AG08395 (cell line): ENCODE results near the gene GPC6.

Experiments used
- DNase-seq: peaks from one replicate; pipeline ENCODE4 v3.0.0; 2012; ENCODE audit warnings: mixed read lengths, low spot score

Gene GPC6

GRCh38 chr13:93561576-93562225, 335.1 kb downstream of the GPC6 start:
- no peak for DNase-seq

GRCh38 chr13:93562676-93563075, 336.1 kb downstream of the GPC6 start:
- DNase-seq = no peak

- DNase-seq = no peak
Measured at GRCh38 chr13:93577105-93577504, 350.5 kb downstream of the GPC6 start.

GRCh38 chr13:93589788-93590187, 363.2 kb downstream of the GPC6 start:
- DNase-seq = no peak

- DNase-seq = peak; percentile 45
Measured at GRCh38 chr13:93603043-93603442, 376.4 kb downstream of the GPC6 start.

GRCh38 chr13:93614776-93615175, 388.2 kb downstream of the GPC6 start:
- DNase-seq = no peak

GRCh38 chr13:93620181-93620765, 393.7 kb downstream of the GPC6 start:
- peak; percentile 23 for DNase-seq

GRCh38 chr13:93621051-93621450, 394.4 kb downstream of the GPC6 start:
- DNase-seq = no peak

- DNase-seq = no peak
Measured at GRCh38 chr13:93621966-93622365, 395.4 kb downstream of the GPC6 start.

- no peak for DNase-seq
Measured at GRCh38 chr13:93624311-93624777, 397.7 kb downstream of the GPC6 start.

- DNase-seq = no peak
Measured at GRCh38 chr13:93625536-93625935, 398.9 kb downstream of the GPC6 start.

- DNase-seq = no peak
Measured at GRCh38 chr13:93628136-93628797, 401.7 kb downstream of the GPC6 start.

GRCh38 chr13:93635616-93636032, 409.0 kb downstream of the GPC6 start:
- peak; percentile 74 for DNase-seq

- no peak for DNase-seq
Measured at GRCh38 chr13:93637852-93638251, 411.2 kb downstream of the GPC6 start.

GRCh38 chr13:93640452-93640851, 413.8 kb downstream of the GPC6 start:
- DNase-seq = no peak

- no peak for DNase-seq
Measured at GRCh38 chr13:93646245-93646644, 419.6 kb downstream of the GPC6 start.

GRCh38 chr13:93649496-93649895, 422.9 kb downstream of the GPC6 start:
- no peak for DNase-seq

- DNase-seq = no peak
Measured at GRCh38 chr13:93653776-93654175, 427.2 kb downstream of the GPC6 start.

- DNase-seq = no peak
Measured at GRCh38 chr13:93655154-93655553, 428.5 kb downstream of the GPC6 start.

- DNase-seq = no peak
Measured at GRCh38 chr13:93660391-93661063, 433.9 kb downstream of the GPC6 start.

GRCh38 chr13:93670866-93671265, 444.3 kb downstream of the GPC6 start:
- DNase-seq = no peak

GRCh38 chr13:93672996-93673395, 446.4 kb downstream of the GPC6 start:
- no peak for DNase-seq

GRCh38 chr13:93673885-93674284, 447.3 kb downstream of the GPC6 start:
- DNase-seq = no peak
